ENCODE measurements around the gene CCL8. TPM values are rescaled to one million over a fixed set of nuclear protein-coding genes. Genes with fewer than 3 reads are reported as not detected.

Gene CCL8
- total and polyA plus RNA-seq, 2 of the 4 experiments (the other 2 are of a cell fraction) = not detected

DNA sequence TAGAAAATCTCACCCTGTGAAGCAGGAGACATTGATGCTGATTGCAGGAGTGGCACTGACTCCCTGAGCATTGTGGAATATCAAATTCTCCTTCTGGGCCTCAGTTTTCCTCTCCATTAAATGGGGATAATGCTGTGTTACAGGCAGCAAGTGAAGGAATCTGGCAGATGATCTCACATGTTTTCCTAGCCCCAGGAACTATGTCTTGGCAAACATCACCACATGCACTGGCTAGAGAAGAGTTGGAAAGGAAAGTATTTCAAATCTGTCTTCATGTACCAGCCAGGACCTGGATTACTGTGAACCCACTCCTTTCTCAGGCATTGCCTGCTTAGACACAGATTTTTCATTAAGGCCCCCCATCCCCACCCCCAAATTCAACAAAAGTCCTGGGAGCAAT, 13.6 kb upstream of the CCL8 start:
- no peak overlapping the region; the same call in 2 of the 3 replicates for H2BK15ac ChIP-seq (ENCODE audit: low read depth, low read length)
- H3K18ac ChIP-seq (ENCODE audit: low read depth, low read length) = peak overlapping the region; percentile 55; the same call in 1 of the 2 replicates
- no peak overlapping the region for H4K8ac ChIP-seq (ENCODE audit: low read depth in 2 of 2, low read length in 2 of 2)
- no peak overlapping the region for H3K4ac ChIP-seq (ENCODE audit: low read depth, low read length)
- CTCF ChIA-PET = interaction anchor here (0.6 to 4.3 kb wide), 10 partner anchors 11 to 106 kb away, joined by 3 to 40 read pairs (median 4); partner anchors contain the start of gene CCL13
- H3K4me3 ChIP-seq (ENCODE audit: insufficient read depth, low read depth, low read length) = no peak overlapping the region
- H2AK9ac ChIP-seq (replicated peaks; ENCODE audit: low read depth, low read length, poor library complexity) = no peak overlapping the region
- H2AFZ ChIP-seq (replicated peaks; ENCODE audit: low read length, poor library complexity) = no peak overlapping the region
- no peak overlapping the region for H3K23ac ChIP-seq (ENCODE audit: low read depth, low read length)
- ATAC-seq (ENCODE audit: low read depth) (no peak), DNase-seq (peak; percentile 23)
- peaks cover 4% of the 10 kb centered on the region; the same call in 1 of the 2 replicates for H3K9me1 ChIP-seq (ENCODE audit: insufficient read depth, low read length)
- H3K56ac ChIP-seq (ENCODE audit: extremely low read depth, insufficient read depth, low read length) = no peak overlapping the region
- H2BK5ac ChIP-seq (ENCODE audit: low read depth, low read length, poor library complexity, severe bottlenecking) = no peak overlapping the region
- peaks cover 14% of the 10 kb centered on the region for H3K4me1 ChIP-seq (ENCODE audit: control insufficient read depth, insufficient read depth, low read length)
- no peak overlapping the region for H4K5ac ChIP-seq (ENCODE audit: low read depth, low read length)
- intact Hi-C loops (cut with micrococcal nuclease) (loop anchor here (1.0 to 2.0 kb wide), 3 partner anchors 56 to 527 kb away; no protein-coding TSS in a partner anchor), dilution Hi-C loops (cut with HindIII; ENCODE audit: low sequenced_read_pairs, unreplicated experiment) (no loop called here), in situ Hi-C loops (cut with MboI; ENCODE audit: low sequenced_read_pairs) (loop anchor here (5.0 kb wide), 3 partner anchors 52 to 103 kb away; partner anchors contain the start of gene CCL13)
- no peak overlapping the region for H3K27ac ChIP-seq (ENCODE audit: insufficient read depth, low read length)
- H3K36me3 ChIP-seq (ENCODE audit: control insufficient read depth, insufficient read depth, low read length) = no peaks in the 10 kb centered on the region
- no peak overlapping the region for H2BK120ac ChIP-seq (ENCODE audit: low read depth, low read length)
- H3K4me2 ChIP-seq (ENCODE audit: low read depth, low read length) = no peak overlapping the region
- H4K91ac ChIP-seq (ENCODE audit: insufficient read depth, low read depth, low read length) = peak overlapping the region; percentile 14; the same call in 1 of the 2 replicates
- H3K9me3 ChIP-seq (ENCODE audit: control insufficient read depth, insufficient read depth, low read length) = no peaks in the 10 kb centered on the region
- TF ChIP-seq SMC3 (IDR thresholded peaks at IDR 0.05; ENCODE audit: low read depth, low read length) = no peak
- H2AK5ac ChIP-seq (ENCODE audit: low read depth, low read length) = no peak overlapping the region
- POLR2A ChIA-PET (ENCODE audit: unreplicated experiment) = no interaction called here
- H2BK20ac ChIP-seq (ENCODE audit: low read depth, low read length) = no peak overlapping the region
- no peaks in the 10 kb centered on the region for H4K20me1 ChIP-seq (ENCODE audit: insufficient read depth, low read length)
- no peaks in the 10 kb centered on the region for H3K27me3 ChIP-seq (ENCODE audit: control insufficient read depth, insufficient read depth, low read length)
- no TSS peak for BruUV-seq (replicated peaks)
- H3K14ac ChIP-seq (replicated peaks; ENCODE audit: low read depth, low read length) = no peak overlapping the region; the same call in 1 of the 2 replicates
- no peaks in the 10 kb centered on the region for H3K79me1 ChIP-seq (ENCODE audit: low read depth in 1 of 2, low read length in 2 of 2)
- H3K9ac ChIP-seq (ENCODE audit: low read depth, low read length) = no peak overlapping the region

All from IMR-90 (cell line).